Prostate gland (tissue), 2 donors: ENCODE measurements around the gene ISCU.

ENCODE experiments used
- CTCF ChIP-seq, 4 experiments: fragments of 200-600 bp in 2 of 4; fragments of 450-650 bp in 2 of 4; sonication (generic) in 2 of 4; IDR thresholded peaks; 1 replicate in 3 of 4; 2 replicates in 1 of 4; pipeline ENCODE4 v1.5.1; 2016 to 2019; ENCODE audit warnings: antibody characterized with exemption in 4 of 4, mild to moderate bottlenecking in 2 of 4, moderate library complexity in 2 of 4
- POLR2A ChIP-seq: fragments of 450-650 bp; IDR thresholded peaks from one replicate; pipeline ENCODE4 v1.6.1; 2016; ENCODE audit warnings: antibody characterized with exemption, mild to moderate bottlenecking
- POLR2AphosphoS5 ChIP-seq: sonication (generic); formaldehyde crosslinking; IDR thresholded peaks from one replicate; pipeline ENCODE4 v1.6.1; 2017; ENCODE audit warnings: antibody characterized with exemption

- TF ChIP-seq CTCF (IDR thresholded peaks at IDR 0.05), result no peak
- TF ChIP-seq POLR2AphosphoS5, result no peak
- TF ChIP-seq POLR2A, result no peak
Measured at GRCh38 chr12:108527166-108527496, 35.3 kb upstream of the ISCU start.
